Smooth muscle cell (in vitro differentiated cells): ENCODE data around the gene HASPIN. TPM values are rescaled to one million over a fixed set of nuclear protein-coding genes. Genes with fewer than 3 reads are reported as not detected.
"Not testable (repeated sequence)": the region's sequence is repeated elsewhere in the genome, so short reads cannot be mapped to it uniquely, and the experiment has no call there.

Source experiments
- DNase-seq: peaks from one replicate; lab custom pipeline; 2025; ENCODE audit not compliant: unreplicated experiment; lab: John Stamatoyannopoulos, UW
- H2AFZ ChIP-seq: fragments of 200-600 bp; sonication (generic); 2 replicates; pipeline ENCODE4 v1.6.0; 2016; ENCODE audit warnings: antibody characterized with exemption, low read depth, mild to moderate bottlenecking
- H3F3A ChIP-seq: fragments of 200-600 bp; sonication (generic); 2 replicates; pipeline ENCODE4 v1.6.0; 2017; ENCODE audit warnings: antibody characterized with exemption, low read depth
- H3K27ac ChIP-seq: fragments of 200-600 bp; sonication (generic); 2 replicates; pipeline ENCODE4 v1.5.1; 2016; ENCODE audit warnings: low read depth, mild to moderate bottlenecking
- H3K27me3 ChIP-seq: fragments of 200-600 bp; sonication (generic); 2 replicates; pipeline ENCODE4 v1.6.1; 2016; ENCODE audit warnings: low read depth, mild to moderate bottlenecking
- H3K36me3 ChIP-seq: fragments of 200-600 bp; sonication (generic); 2 replicates; pipeline ENCODE4 v1.5.1; 2016; ENCODE audit warnings: low read depth
- H3K4me1 ChIP-seq: fragments of 200-600 bp; sonication (generic); 2 replicates; pipeline ENCODE4 v1.5.1; 2016; ENCODE audit warnings: low read depth
- H3K4me2 ChIP-seq: fragments of 200-600 bp; sonication (generic); 2 replicates; pipeline ENCODE4 v1.6.0; 2016; ENCODE audit warnings: mild to moderate bottlenecking
- H3K4me3 ChIP-seq: fragments of 200-600 bp; sonication (generic); 2 replicates; pipeline ENCODE4 v1.5.1; 2016; ENCODE audit warnings: mild to moderate bottlenecking
- H3K79me2 ChIP-seq: fragments of 200-600 bp; sonication (generic); 2 replicates; pipeline ENCODE4 v1.6.0; 2016; ENCODE audit warnings: low read depth, mild to moderate bottlenecking
- H3K9ac ChIP-seq: fragments of 200-600 bp; sonication (generic); 2 replicates; pipeline ENCODE4 v1.6.0; 2016; ENCODE audit warnings: low read depth
- H3K9me3 ChIP-seq: fragments of 200-600 bp; sonication (generic); replicated peaks from 2 replicates; pipeline ENCODE4 v1.5.1; 2016; ENCODE audit warnings: low read depth
- H4K20me1 ChIP-seq: fragments of 200-600 bp; sonication (generic); 2 replicates; pipeline ENCODE4 v1.6.0; 2016; ENCODE audit warnings: low read depth
- WGBS: methylation state at CpG from one replicate; pipeline ENCODE4 v1.1.7; 2016; ENCODE audit warnings: low lambda C conversion rate; 5-methylcytosine and 5-hydroxymethylcytosine counted together
- polyA plus RNA-seq: library from polyadenylated mRNA; unstranded; fragments of >200 nt; fragmentation: Nextera tagmentation; extraction: Ambion mirVana; gene quantifications from 2 replicates; pipeline ENCODE4 v1.2.1, GENCODE V29; 2016
- total RNA-seq: library from RNA; depleted of rRNA; stranded (reverse); fragments of >200 nt; gene quantifications from 2 replicates; pipeline ENCODE4 v1.2.3, GENCODE V29; 2014
- TF ChIP-seq, protein P1 (sequence below): fragments of 200-600 bp; sonication (generic); IDR thresholded peaks from 2 replicates; pipeline ENCODE4 v1.5.1; 2017; ENCODE audit warnings: borderline replicate concordance, mild to moderate bottlenecking, antibody characterized with exemption; ENCODE audit not compliant: insufficient read depth, poor library complexity, severe bottlenecking

HASPIN gene
- total and polyA plus RNA-seq, 2 experiments from 2014 or later: 1.2 to 2.7 TPM

DNA sequence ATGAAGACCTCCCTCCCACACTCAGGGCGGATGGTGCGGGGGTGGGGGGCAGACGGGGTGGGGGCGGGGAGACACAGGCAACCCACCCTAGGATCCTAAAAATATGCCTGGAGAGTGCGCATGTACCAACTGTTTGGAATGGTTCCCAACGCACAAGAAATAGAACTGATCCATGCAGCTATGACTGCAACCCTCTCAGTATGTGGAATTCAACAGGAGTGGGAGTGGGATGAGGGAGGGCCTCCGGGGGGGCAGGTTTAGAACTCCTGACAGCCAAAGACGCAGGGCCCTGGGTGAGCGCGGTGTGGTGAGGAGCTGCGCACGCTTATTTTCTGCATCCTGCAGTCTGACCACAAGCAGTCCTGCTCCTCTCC is 26.6 kb upstream of the HASPIN start:
- peaks cover 58% of the 10 kb centered on the region for H3K27me3 ChIP-seq
- H3K36me3 ChIP-seq: no peaks in the 10 kb centered on the region
- DNase-seq: no peak
- no peaks in the 10 kb centered on the region for H3K4me1 ChIP-seq
- no peak overlapping the region for H3K27ac ChIP-seq
- no peaks in the 10 kb centered on the region for H3F3A ChIP-seq
- no peak overlapping the region for H3K4me2 ChIP-seq
- no peak overlapping the region for H3K4me3 ChIP-seq
- 62% methylated on average over 12 of the region's 12 CpGs for WGBS
- H3K9ac ChIP-seq: no peak overlapping the region
- H2AFZ ChIP-seq: no peak overlapping the region
- TF ChIP-seq, protein P1, sequence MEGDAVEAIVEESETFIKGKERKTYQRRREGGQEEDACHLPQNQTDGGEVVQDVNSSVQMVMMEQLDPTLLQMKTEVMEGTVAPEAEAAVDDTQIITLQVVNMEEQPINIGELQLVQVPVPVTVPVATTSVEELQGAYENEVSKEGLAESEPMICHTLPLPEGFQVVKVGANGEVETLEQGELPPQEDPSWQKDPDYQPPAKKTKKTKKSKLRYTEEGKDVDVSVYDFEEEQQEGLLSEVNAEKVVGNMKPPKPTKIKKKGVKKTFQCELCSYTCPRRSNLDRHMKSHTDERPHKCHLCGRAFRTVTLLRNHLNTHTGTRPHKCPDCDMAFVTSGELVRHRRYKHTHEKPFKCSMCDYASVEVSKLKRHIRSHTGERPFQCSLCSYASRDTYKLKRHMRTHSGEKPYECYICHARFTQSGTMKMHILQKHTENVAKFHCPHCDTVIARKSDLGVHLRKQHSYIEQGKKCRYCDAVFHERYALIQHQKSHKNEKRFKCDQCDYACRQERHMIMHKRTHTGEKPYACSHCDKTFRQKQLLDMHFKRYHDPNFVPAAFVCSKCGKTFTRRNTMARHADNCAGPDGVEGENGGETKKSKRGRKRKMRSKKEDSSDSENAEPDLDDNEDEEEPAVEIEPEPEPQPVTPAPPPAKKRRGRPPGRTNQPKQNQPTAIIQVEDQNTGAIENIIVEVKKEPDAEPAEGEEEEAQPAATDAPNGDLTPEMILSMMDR: no peak
- H4K20me1 ChIP-seq: no peaks in the 10 kb centered on the region
- no peaks in the 10 kb centered on the region for H3K79me2 ChIP-seq
- H3K9me3 ChIP-seq: no peaks in the 10 kb centered on the region

DNA sequence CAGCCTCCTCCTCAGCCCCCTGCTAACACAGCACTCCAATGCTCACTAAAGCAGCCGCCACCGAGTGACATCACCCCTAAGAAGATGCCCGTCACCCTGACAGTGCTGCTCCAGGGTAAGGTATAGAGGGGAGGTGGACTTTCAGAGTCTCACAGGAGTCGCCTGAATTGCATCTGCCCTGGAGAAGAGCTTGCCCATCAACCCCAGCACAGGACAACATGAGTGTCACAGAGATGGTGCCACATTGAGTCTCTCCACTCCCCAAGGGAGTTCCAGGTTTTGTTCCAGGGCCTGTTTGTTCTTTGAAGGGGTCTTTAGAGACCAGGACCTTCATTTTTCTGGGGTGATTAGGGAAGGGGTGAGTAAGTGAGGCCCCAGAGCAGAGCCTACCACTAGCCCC is 25.6 kb upstream of the HASPIN start:
- H3K4me1 ChIP-seq: no peaks in the 10 kb centered on the region
- no peak overlapping the region for H3K4me3 ChIP-seq
- no peak overlapping the region for H3K9ac ChIP-seq
- H3K79me2 ChIP-seq: no peaks in the 10 kb centered on the region
- H3K27ac ChIP-seq: no peak overlapping the region
- TF ChIP-seq, protein P1: no peak
- no peak overlapping the region for H3K4me2 ChIP-seq
- H4K20me1 ChIP-seq: no peaks in the 10 kb centered on the region
- H2AFZ ChIP-seq: no peak overlapping the region
- no peak for DNase-seq
- H3F3A ChIP-seq: no peaks in the 10 kb centered on the region
- no peaks in the 10 kb centered on the region for H3K36me3 ChIP-seq
- H3K9me3 ChIP-seq: no peaks in the 10 kb centered on the region
- H3K27me3 ChIP-seq: peaks cover 54% of the 10 kb centered on the region
- 92% methylated on average over 4 of the region's 4 CpGs for WGBS

DNA sequence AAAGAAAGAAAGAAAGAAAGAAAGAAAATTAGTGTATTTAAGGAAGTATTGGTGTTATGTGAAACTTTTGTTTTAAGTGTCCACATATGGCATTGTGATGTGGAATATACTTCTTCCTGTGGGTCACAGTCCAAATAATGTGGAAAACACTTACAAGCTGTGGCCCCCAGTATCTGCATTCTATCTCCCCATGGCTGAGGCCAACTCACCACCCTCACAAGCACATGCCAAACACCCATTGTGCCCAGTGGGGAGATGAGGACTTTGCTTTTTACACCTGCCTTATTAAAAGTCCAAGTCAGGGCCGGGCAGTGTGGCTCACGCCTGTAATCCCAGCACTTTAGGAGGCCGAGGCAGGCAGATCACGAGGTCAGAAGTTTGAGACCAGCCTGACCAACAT is 23.8 kb upstream of the HASPIN start:
- H3K27ac ChIP-seq: no peak overlapping the region
- no peak for DNase-seq
- no peak overlapping the region for H3K4me3 ChIP-seq
- TF ChIP-seq, protein P1: no peak
- no peaks in the 10 kb centered on the region for H3K9me3 ChIP-seq
- no peaks in the 10 kb centered on the region for H3K36me3 ChIP-seq
- no peaks in the 10 kb centered on the region for H3K4me1 ChIP-seq
- H3K4me2 ChIP-seq: no peak overlapping the region
- H3K79me2 ChIP-seq: no peaks in the 10 kb centered on the region
- H4K20me1 ChIP-seq: no peaks in the 10 kb centered on the region
- no peaks in the 10 kb centered on the region for H3F3A ChIP-seq
- no peak overlapping the region for H2AFZ ChIP-seq
- 94% methylated on average over 4 of the region's 4 CpGs for whole genome bisulfite sequencing
- no peak overlapping the region for H3K9ac ChIP-seq
- peaks cover 36% of the 10 kb centered on the region for H3K27me3 ChIP-seq

DNA sequence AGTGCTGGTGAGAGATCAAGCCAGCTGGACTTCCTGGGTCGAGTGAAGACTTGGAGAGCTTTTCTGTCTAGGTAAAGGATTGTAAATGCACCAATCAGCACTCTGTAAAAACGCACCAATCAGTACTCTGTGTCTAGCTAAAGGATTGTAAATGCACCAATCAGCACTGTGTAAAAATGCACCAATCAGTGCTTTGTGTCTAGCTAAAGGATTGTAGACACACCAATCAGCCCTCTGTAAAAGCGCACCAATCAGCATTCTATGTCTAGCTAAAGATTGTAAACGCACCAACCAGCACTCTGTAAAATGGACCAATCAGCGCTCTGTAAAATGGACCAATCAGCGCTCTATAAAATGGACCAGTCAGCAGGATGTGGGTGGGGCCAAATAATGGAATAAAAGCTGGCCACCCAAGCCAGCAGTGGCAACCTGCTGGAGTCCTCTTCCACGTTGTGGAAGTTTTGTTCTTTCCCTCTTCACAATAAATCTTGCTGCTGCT is 21.6 kb upstream of the HASPIN start:
- not testable (repeated sequence) for H3K36me3 ChIP-seq, H3K4me3 ChIP-seq, H3K4me1 ChIP-seq, DNase-seq, H3K9me3 ChIP-seq, H3K79me2 ChIP-seq, H3K9ac ChIP-seq, H3K27ac ChIP-seq, H2AFZ ChIP-seq, H3K4me2 ChIP-seq, H4K20me1 ChIP-seq, H3F3A ChIP-seq
- H3K27me3 ChIP-seq: peaks cover 14% of the 10 kb centered on the region
- 90% methylated on average over 7 of the region's 7 CpGs for WGBS
